Gastrocnemius medialis (tissue), 4 donors: Measurements from ENCODE around the gene PUS3.

Experiments used
- POLR2A ChIP-seq, 2 donors: fragments of 450-650 bp; IDR thresholded peaks; one replicate each; pipeline ENCODE4 v1.6.1; 2017; ENCODE audit warnings: antibody characterized with exemption in 2 of 2, mild to moderate bottlenecking in 2 of 2, moderate library complexity in 2 of 2
- TF ChIP-seq, protein P1 (sequence below), 5 experiments: fragments of 450-650 bp in 3 of 5; fragments of 200-600 bp in 2 of 5; sonication (generic) in 2 of 5; IDR thresholded peaks in 4 of 5; conservative IDR thresholded peaks in 1 of 5; 1 replicate in 4 of 5; 2 replicates in 1 of 5; pipeline ENCODE4 v1.5.1; 2016 to 2019; ENCODE audit warnings: antibody characterized with exemption in 5 of 5, mild to moderate bottlenecking in 3 of 5, moderate library complexity in 3 of 5

DNA sequence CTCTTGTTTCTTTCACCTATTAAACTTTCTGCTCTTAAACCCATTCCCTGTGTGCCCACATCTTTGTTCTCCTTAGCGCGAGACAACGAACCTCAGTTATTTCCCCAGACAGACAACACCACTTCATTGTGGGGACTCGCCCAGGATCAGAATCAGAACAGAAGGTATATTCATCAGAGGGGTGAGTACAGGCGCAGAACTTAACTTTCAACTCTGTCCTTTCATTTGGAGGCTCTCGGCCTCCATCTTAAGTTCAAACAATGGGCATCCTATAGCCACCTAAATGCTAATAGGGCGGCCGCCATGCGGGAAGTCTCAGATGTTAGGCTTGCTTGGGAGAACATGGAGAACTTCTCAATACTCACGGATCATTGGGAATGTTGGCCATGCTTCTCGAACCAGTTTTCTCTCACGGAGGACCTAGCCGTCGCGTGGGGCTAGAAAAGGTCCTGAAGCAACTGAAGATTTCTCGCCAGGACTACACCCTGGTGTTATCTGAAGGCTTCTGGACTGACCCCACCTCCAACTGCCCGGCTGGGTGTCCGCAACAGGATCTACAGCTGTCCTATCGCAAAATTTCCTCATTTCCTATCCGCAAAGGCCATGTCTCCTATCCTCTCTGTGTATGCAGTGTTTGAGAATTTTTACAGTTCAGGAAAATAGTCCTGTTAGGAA lies 29.0 kb downstream of the PUS3 start:
- TF ChIP-seq, protein P1, sequence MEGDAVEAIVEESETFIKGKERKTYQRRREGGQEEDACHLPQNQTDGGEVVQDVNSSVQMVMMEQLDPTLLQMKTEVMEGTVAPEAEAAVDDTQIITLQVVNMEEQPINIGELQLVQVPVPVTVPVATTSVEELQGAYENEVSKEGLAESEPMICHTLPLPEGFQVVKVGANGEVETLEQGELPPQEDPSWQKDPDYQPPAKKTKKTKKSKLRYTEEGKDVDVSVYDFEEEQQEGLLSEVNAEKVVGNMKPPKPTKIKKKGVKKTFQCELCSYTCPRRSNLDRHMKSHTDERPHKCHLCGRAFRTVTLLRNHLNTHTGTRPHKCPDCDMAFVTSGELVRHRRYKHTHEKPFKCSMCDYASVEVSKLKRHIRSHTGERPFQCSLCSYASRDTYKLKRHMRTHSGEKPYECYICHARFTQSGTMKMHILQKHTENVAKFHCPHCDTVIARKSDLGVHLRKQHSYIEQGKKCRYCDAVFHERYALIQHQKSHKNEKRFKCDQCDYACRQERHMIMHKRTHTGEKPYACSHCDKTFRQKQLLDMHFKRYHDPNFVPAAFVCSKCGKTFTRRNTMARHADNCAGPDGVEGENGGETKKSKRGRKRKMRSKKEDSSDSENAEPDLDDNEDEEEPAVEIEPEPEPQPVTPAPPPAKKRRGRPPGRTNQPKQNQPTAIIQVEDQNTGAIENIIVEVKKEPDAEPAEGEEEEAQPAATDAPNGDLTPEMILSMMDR (IDR thresholded peaks at IDR 0.05 in 4 of 5, conservative IDR thresholded peaks at IDR 0.05 in 1 of 5): no peak
- no peak for TF ChIP-seq POLR2A (IDR thresholded peaks at IDR 0.05)
